Measurements from ENCODE around the gene KIF1A.

KIF1A gene

GRCh38 chr2:240774856-240775255, 45.2 kb downstream of the KIF1A start:
- in situ Hi-C loops (cut with MboI; ENCODE audit: low sequenced_read_pairs) = no loop called here

GRCh38 chr2:240769096-240769495, 50.9 kb downstream of the KIF1A start:
- in situ Hi-C loops (cut with MboI; ENCODE audit: low sequenced_read_pairs) = no loop called here

GRCh38 chr2:240768216-240768615, 51.8 kb downstream of the KIF1A start:
- in situ Hi-C loops (cut with MboI; ENCODE audit: low sequenced_read_pairs) = no loop called here

- in situ Hi-C loops (cut with MboI; ENCODE audit: low sequenced_read_pairs) = no loop called here
These were observed 52.7 kb downstream of the KIF1A start for GRCh38 chr2:240767341-240767740.

- in situ Hi-C loops (cut with MboI; ENCODE audit: low sequenced_read_pairs) = no loop called here
These were observed 53.9 kb downstream of the KIF1A start for GRCh38 chr2:240766072-240766471.

GRCh38 chr2:240765007-240765406, 55.0 kb downstream of the KIF1A start:
- in situ Hi-C loops (cut with MboI; ENCODE audit: low sequenced_read_pairs) = no loop called here

GRCh38 chr2:240764605-240765004, 55.4 kb downstream of the KIF1A start:
- in situ Hi-C loops (cut with MboI; ENCODE audit: low sequenced_read_pairs) = no loop called here

GRCh38 chr2:240762971-240763370, 57.0 kb downstream of the KIF1A start:
- in situ Hi-C loops (cut with MboI; ENCODE audit: low sequenced_read_pairs) = no loop called here

GRCh38 chr2:240762249-240762648, 57.8 kb downstream of the KIF1A start:
- in situ Hi-C loops (cut with MboI; ENCODE audit: low sequenced_read_pairs) = no loop called here

- in situ Hi-C loops (cut with MboI; ENCODE audit: low sequenced_read_pairs) = no loop called here
These were observed 59.3 kb downstream of the KIF1A start for GRCh38 chr2:240760576-240761246.

GRCh38 chr2:240760121-240760520, 59.9 kb downstream of the KIF1A start:
- in situ Hi-C loops (cut with MboI; ENCODE audit: low sequenced_read_pairs) = no loop called here

GRCh38 chr2:240759459-240759858, 60.6 kb downstream of the KIF1A start:
- in situ Hi-C loops (cut with MboI; ENCODE audit: low sequenced_read_pairs) = no loop called here

GRCh38 chr2:240757086-240757614, 62.9 kb downstream of the KIF1A start:
- in situ Hi-C loops (cut with MboI; ENCODE audit: low sequenced_read_pairs) = no loop called here

GRCh38 chr2:240752209-240752608, 67.8 kb downstream of the KIF1A start:
- in situ Hi-C loops (cut with MboI; ENCODE audit: low sequenced_read_pairs) = no loop called here

- in situ Hi-C loops (cut with MboI; ENCODE audit: low sequenced_read_pairs) = no loop called here
These were observed 69.6 kb downstream of the KIF1A start for GRCh38 chr2:240750409-240750808.

- in situ Hi-C loops (cut with MboI; ENCODE audit: low sequenced_read_pairs) = no loop called here
These were observed 70.5 kb downstream of the KIF1A start for GRCh38 chr2:240749516-240749915.

GRCh38 chr2:240747256-240747655, 72.8 kb downstream of the KIF1A start:
- in situ Hi-C loops (cut with MboI; ENCODE audit: low sequenced_read_pairs) = no loop called here

- in situ Hi-C loops (cut with MboI; ENCODE audit: low sequenced_read_pairs) = no loop called here
These were observed 73.3 kb downstream of the KIF1A start for GRCh38 chr2:240746671-240747070.

- in situ Hi-C loops (cut with MboI; ENCODE audit: low sequenced_read_pairs) = no loop called here
These were observed 74.1 kb downstream of the KIF1A start for GRCh38 chr2:240745962-240746361.

- in situ Hi-C loops (cut with MboI; ENCODE audit: low sequenced_read_pairs) = no loop called here
These were observed 74.6 kb downstream of the KIF1A start for GRCh38 chr2:240745456-240745855.

GRCh38 chr2:240742602-240743095, 77.4 kb downstream of the KIF1A start:
- in situ Hi-C loops (cut with MboI; ENCODE audit: low sequenced_read_pairs) = no loop called here

- in situ Hi-C loops (cut with MboI; ENCODE audit: low sequenced_read_pairs) = no loop called here
These were observed 78.9 kb downstream of the KIF1A start for GRCh38 chr2:240741091-240741490.

GRCh38 chr2:240739797-240740196, 80.2 kb downstream of the KIF1A start:
- in situ Hi-C loops (cut with MboI; ENCODE audit: low sequenced_read_pairs) = no loop called here
